HG03196 (cell line): Measurements from ENCODE around the gene NEDD4L.
"Not testable (repeated sequence)": the region's sequence is repeated elsewhere in the genome, so short reads cannot be mapped to it uniquely, and the experiment has no call there.

Experiments
- ATAC-seq: cut with Tn5 transposase; IDR thresholded peaks from one replicate; pipeline ENCODE4 v1.9.1; 2021; ENCODE audit not compliant: unreplicated experiment

The NEDD4L gene

DNA sequence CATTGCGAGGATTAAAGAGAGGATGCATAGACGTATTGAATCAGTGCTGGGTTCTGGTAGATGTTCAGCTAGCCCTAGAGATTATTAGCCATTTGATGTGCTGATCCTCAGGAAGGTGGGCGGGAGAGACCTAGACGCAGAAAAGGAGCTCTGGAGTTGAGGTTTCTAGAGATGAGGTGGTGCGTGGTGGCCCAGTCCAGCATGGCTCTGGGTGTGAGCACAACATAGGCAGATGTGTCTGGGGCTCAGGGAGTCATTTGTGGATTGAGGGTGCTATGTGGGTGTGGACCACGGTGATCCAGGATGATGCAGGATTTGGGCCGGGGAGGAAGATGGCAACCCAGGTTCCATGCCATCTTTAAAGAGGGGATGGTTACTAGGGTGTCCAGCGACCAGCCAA, 102.1 kb downstream of the NEDD4L start:
- ATAC-seq, result no peak

DNA sequence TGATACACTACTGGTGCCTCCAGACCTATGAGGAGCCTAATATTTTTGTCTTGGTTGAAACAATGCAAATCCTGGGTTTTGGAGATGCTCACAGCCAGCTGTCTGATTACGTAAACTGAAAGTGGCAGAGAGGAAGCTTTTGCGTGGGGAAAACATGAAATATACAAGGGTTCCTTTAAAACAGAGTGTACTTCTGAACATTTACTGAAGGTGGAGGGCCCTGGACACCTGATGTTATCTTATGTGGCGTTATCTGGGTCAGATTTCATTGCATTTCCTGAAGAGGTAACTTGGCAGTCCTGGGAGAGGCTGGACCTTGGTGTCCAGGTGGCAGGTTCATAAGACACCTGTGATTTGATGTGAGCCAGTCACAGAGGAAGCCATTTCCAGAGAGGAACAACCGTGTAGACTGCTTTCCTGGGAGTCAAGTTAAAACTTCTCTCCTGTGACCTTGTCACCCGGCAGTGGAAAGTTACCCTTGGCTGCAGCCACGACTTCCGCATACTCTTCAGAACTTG, 105.0 kb downstream of the NEDD4L start:
- ATAC-seq, result no peak

DNA sequence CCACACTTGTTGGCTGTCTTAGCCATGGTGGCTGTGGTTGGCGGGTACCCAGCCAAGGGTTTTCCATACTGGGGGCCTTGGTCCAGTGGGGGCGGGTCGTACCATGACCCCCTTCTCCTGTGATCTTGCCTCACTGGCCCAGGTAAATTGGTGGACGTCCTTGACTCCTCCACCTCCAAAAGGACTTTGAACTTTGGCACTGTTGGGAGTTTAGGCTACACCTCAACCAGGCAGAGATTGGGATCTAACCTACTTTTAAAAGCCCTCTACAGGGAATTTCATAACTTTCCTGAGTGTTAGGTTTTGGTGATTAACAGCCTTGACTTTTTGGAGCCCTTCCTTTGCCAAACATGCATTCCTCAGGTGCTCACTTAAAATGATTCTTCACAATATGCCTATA, 106.7 kb downstream of the NEDD4L start:
- no peak for ATAC-seq

DNA sequence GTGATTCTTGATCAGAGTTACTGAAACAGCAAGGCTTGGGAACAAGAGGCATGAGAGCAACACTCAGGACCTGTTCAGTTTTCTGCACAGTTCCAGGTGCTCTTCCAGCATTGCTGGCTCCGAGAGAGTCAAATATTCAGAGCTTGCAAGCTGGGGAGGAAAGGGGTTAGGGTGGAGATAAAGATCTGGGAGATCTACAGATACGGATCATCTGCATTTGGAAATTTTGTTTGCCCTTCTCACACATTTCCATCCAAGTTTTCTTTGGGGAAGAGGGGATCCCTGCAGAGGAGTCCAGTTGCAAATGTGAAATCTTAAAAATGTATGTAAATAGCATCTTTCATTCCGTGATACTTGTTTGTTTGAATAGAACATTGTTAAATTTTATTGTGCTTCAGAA, 108.2 kb downstream of the NEDD4L start:
- ATAC-seq, result no peak

DNA sequence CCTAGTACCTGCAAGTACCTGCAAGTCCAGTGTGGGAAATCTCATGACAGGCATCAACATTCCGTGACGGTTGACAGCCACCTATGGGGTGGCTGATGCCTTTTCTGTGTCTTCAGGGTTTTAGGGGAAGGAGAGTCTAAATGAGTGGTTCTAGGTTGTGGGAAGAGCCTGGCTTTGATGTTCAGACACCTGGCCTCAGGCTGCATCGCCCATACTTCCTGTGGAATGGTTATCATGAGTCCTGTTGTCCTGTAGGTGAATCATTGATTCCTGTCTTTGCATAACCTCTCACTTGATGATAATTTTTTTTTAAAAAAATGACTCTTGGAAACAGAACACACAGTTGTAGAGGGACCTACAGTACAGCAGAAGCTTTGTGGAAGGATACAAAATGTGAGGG, 108.9 kb downstream of the NEDD4L start:
- no peak for ATAC-seq

DNA sequence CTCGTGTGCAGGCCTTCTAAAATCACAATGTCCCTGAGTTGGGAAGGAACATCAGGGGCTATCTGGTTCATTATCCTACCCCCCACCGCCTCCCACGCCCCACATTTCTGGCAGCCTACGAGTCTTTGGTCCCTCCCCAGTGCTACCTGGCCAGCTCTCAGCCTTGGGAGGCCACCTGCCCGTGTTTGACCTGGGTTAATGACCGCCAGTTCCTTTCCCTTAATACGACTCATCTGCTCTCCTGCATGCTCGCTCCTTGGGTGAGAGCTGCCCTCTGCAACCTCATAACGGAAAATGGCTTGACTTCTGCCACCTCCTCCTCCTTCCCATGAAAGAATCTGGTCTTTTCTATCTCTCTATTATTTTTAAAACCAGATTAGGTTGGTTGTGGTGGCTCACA, 112.5 kb downstream of the NEDD4L start:
- no peak for ATAC-seq

DNA sequence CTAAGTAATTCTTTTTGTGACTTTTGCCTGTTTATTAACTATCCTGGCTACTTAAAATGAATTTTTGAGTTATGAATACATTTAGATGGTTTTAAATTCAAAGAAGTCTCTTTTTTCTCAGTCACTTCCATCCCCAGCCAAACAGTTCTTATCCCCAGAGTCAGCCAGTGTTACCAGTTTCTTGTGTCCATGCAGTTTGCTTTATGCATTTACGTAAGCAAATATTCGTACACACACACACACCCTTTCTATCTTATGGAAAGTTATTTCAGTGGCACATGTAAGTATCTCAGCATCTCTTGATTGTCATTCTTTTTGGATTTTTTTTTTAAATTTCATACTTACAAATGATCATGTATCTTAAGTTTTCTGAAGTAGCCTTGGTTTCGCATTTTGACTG, 113.2 kb downstream of the NEDD4L start:
- no peak for ATAC-seq

DNA sequence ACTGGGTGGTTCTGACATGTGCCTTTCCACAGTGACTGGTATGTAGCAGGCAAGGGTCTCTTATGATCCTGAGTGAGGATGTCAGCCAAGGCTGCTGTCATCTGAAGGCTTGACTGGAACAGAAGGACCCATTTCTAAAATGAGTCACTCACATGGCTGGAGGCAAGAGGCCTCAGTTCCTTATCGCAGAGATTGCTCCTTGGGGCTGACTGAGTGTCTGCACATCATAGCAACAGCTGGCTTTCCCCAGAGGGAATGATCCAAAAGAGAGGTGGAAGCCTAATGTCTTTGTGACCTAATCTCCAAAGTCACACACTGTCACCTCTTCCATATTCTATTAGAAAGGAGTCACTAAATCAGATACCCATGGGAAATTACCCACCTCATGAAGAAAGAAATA, 114.0 kb downstream of the NEDD4L start:
- no peak for ATAC-seq

DNA sequence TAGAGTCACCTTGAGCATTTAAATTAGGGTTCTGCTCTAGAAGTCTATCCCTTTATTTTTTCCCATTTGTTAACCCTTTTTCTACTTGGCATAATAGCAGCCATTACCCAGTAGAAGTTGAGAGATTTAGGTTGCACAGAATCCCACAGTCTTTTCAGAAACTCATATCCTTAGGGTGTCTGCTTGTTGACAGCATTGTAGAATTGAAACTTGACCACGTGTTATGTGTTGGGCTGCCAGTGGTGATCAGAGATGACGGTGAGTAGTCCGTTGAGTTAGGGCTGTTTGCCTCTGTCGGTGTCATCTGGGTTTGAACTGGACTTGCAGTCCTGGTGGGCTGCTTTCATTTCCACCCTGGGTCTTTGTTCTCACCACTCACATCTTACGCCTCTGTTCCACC, 114.4 kb downstream of the NEDD4L start:
- no peak for ATAC-seq

DNA sequence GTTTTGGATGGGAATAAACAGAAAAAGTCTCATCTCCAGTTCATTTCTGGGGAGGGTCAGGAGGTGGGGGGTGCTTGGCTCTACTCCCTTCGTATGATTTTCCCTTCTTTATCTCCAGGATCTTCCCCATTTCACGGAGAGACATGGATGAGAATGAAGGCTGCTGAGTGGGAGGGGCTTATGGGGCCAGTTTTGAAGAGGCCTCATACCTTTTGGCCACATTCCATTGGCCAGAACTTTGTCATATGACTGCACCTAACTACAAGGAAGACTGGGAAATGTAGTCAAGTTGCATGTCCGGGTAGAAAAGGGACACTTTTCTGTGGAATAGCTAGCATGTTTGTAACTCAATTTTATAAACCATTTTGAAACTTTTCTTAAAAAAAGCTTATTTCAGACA, 117.6 kb downstream of the NEDD4L start:
- ATAC-seq, result no peak

DNA sequence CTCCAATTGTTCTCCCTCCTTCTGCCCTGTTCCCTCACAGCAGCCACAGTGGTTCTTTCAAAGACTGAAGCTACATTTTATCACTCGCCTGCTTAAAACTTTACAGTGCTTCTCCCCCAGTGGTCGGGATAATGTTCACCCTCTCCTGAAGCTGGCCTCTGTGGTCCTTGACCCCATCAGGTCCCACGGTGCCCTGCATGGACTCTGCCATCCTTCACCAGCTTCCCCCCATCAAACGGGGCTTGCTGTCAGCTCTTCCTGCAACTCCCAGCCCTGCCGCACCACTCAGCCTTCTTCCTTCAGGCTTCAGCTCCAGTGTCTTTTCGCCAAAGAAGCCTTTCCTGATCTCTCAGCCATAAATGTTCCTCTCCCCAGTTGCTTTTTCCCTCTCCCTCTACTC, 118.1 kb downstream of the NEDD4L start:
- ATAC-seq, result no peak

DNA sequence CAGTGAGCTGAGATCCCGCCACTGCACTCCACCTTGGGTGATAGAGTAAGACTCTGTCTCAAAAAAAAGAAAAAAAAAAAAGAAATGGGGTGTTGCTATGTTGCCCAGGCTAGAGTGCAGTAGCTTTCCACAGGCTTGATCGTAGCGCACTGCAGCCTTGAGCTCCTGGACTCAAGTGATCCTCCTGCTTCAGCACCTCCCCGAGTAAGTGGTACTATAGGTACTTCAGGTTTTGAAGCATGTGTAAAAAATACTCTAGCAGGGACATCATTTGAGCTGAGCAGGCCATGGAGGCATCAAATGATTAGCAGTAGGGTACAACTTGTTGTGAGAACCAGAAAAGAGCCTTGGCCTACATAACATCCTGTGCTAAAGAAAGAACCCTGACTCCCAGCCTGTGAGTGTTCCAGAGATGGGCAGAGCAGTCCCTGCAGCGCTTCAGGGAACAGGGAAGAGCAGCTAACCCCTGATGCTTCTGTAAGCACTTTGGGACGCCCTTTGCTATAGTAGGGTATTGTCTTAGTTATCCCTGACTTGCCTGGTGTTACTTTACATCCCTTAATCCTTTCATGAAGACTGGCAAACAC, 119.1 kb downstream of the NEDD4L start:
- ATAC-seq, result no peak

DNA sequence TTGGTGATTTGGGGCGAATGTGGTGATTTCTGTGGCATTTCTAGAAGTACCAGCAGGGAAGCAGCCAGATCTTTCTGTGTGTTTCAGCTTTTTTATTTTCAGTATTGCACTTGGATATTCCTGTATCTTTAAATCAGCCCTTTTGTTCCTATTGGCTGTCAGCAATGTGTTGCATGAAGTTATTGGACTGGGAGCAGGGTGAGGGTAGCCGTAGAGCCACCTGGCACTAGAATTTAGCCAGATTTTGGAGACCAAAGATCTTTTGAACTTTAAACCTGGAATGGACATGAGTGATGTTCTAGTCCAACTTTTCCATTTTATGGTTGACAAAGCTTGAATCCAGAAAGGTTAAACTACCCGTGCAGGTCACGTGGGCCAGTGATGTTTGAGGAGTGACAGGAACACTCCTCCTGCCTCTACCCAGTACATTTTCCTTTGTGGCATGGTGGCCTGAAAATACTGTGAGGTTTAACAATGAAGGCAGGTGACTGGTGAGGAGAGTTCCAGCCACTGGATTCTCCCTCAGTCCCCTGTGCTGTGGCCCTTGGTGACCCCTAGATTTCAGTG, 122.3 kb downstream of the NEDD4L start:
- no peak for ATAC-seq

DNA sequence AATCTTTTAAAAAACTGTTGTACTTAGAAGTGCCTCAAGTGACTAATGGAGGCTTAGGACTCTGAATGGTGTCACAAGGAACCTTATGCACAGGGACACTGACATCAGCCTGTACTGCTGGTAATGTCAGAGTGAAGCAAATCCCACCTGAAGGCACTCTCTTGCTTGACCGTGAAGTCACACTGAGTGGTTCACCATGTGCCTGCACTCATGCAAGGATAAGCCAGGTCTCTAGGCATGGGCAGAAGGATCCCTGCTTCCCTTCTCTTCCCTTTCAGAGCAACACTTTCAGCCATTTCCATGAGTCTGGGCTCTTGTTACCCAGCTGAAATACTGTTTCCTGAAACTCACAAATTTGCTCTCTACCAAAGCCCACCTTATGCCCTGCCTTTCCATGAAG, 123.0 kb downstream of the NEDD4L start:
- no peak for ATAC-seq

DNA sequence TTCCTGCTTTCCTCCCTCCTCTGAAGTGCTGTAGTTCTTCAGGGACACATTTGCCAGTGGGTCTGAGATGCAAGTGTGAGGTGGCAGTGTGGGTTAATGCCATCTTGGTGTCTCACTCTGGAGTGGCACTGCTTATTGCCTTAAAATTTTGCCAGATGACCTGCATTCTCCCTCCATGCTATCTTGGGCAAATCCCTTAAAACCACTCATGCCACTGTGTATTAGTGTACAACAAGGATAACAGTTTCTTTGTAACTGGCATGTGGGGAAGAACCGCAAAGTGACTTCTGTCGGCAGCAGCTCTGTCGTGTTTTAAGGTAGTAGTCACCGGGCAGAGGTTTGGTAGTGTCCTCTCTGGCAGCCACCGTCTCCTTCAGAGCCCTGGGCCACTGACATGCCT, 124.2 kb downstream of the NEDD4L start:
- ATAC-seq, result no peak

DNA sequence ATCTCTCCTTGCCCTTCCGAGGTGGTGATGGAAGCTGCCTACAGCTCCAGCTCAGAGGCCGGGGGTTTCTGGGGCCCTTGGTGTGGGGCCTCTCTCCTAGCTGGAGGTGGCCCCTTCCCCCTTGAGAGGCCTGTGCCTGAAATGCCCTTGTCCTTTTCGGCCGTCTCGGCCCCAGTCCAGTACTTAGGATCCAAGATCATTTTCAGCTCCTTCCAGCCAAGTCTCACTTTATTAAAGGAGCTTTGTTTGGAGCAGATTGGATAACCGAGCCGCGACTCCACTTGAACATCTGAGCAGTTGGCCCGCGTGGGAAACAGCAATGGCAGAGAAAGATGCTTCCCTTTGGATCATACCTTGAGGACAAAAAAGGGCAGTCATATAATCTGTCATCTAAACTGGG, 125.0 kb downstream of the NEDD4L start:
- ATAC-seq, result no peak

DNA sequence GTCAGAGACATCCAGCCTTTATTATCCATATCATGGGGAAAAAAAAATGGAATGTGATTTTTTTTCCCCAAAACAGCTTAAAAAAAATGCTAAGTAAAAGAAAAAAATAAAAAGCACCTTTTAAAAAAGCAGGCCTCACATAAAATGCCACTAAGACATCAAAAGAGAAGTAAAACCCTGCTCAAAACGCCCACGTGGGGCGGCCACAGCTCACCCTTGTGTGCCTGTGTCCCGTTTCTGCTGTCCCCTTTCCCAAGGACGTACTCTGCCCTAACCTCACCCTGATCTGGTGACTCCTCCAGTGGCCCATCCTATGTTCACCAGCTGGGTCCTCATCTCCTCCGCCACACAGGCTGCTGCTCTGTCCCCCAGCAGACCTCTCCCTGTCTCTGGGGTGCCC, 125.4 kb downstream of the NEDD4L start:
- no peak for ATAC-seq

DNA sequence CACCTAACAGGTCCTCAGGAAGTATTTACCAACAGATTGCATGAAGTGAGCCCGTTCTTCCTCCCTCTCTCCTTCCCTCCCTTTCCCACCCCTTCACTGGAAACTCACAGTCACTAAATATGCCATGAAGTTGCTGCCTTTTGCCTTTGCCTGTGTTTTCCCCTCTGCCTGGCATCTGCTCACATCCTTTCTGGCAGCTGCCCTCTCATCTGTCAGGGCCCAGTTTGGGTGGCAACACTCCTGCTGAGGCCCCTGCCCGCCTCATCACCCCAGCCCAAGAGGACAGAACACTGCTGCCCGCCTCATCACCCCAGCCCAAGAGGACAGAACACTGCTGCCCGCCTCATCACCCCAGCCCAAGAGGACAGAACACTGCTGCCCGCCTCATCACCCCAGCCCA, 126.0 kb downstream of the NEDD4L start:
- not testable (repeated sequence) for ATAC-seq

DNA sequence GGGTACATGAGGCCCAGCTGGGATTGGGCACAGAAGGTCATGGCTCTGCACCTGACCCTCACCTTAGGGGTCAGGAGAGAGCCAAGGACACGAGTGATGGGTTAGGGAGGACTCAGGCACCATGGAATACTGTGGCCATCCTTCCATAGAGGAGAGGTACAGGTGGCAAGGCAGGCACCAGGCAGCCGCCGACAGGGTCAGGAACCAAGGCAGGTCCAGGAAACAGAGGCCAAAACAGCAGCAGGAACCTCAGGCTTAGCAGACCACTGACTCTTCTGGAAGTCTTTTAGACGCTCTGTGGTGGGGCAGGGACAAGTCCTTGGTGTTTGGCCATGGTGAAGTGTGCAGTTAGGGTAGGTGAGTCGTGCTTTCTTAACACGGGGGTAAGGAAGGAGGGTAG, 128.0 kb downstream of the NEDD4L start:
- no peak for ATAC-seq

DNA sequence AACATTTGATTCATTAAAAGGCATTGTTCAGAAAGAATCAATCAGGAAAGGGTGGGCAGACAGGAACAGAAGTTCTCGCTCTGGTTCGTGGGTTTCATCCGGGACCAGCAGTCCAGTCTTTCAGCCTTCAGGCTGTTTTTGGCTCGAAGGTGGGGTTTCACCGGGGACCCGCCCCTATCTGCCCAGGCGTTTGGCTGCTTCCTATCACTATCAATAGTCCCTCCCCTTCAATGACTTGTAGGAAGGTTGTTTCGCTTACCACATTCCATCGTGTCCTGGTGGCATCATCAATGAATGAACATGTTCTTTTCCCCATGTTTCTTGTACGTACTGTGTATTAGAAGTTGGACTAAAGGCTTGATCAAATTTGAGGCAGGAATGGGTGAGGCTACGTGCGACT, 130.3 kb downstream of the NEDD4L start:
- ATAC-seq, result no peak

DNA sequence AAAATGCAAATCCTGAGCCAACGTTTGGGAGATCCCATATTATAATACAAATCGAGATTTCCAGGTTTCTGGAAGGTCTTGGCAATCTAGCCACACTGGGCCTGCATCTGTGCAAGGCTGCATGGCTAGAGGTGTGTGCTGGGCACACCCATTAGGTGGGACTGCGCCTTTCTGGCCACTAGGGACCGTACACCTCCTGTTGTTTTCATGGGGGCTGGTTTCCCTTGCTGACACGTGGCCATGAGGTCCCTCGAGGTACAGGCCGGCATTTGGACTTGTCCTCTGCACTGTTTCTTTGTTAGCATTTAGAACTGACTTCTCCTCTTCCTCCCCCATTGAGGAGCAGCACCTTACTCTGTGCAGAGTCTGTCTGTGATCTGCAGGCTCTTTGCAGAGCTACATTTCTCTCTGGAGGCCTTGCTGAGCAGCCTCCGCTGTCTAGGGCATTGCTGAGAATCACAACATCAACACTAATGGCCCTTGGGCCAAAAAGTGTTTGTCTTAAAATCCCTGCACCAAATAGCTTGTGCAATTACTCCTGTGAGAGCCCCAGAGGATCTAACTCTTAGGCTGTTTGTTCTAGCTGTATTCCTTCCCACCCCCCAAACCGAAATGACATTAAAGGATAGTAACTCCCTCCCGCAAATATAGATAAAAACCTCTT, 131.2 kb downstream of the NEDD4L start:
- ATAC-seq, result no peak

DNA sequence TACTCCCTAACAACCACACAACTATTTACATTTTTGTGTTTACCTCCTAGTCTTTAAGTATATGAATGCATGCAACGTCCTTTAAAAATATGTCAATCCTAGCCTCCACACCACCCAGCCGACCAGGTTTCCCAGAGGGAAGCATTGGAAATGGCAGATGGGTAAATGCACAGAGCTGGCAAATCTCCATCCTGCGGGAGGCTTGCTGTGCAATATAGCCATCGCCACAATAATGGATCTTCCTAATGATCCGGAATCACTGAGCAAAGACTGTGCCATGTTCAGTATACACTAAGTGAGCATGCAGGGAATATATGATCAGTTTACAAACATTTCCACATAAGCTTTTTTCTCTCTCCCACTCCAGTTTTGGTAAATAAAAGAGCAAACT, 131.8 kb downstream of the NEDD4L start:
- ATAC-seq, result no peak
